8988T (cell line): Measurements from ENCODE around the gene SYNE2.
A peak's percentile ranks its signal among the peaks of the same experiment; 100 is the strongest.
"Not testable (repeated sequence)": the region's sequence is repeated elsewhere in the genome, so short reads cannot be mapped to it uniquely, and the experiment has no call there.

Experiments used
- DNase-seq: peaks from one replicate; pipeline ENCODE4 v3.0.0; 2011

The SYNE2 gene

DNA sequence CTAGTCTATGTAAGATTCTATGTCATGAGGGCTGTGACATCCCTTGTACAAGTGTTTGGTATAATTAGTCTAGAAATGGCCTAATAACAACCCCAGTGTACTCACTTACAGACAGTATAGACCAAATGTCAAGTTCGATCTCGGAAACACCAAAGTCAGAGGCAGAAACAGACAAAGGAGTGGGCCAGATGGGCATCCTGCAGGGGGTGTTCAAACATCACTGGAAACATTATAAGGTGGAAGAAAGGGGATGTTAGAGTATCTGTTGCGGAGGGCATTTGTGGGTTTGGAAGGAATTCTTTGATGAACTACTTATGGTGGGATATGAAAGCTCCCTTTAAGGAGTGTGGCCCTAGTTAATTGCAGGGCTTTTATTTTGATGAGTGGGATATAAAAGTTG, 306.8 kb downstream of the SYNE2 start:
- no peak for DNase-seq

- DNase-seq = no peak
Observed at GRCh38 chr14:64170181-64170580, 317.4 kb downstream of the SYNE2 start.

DNA sequence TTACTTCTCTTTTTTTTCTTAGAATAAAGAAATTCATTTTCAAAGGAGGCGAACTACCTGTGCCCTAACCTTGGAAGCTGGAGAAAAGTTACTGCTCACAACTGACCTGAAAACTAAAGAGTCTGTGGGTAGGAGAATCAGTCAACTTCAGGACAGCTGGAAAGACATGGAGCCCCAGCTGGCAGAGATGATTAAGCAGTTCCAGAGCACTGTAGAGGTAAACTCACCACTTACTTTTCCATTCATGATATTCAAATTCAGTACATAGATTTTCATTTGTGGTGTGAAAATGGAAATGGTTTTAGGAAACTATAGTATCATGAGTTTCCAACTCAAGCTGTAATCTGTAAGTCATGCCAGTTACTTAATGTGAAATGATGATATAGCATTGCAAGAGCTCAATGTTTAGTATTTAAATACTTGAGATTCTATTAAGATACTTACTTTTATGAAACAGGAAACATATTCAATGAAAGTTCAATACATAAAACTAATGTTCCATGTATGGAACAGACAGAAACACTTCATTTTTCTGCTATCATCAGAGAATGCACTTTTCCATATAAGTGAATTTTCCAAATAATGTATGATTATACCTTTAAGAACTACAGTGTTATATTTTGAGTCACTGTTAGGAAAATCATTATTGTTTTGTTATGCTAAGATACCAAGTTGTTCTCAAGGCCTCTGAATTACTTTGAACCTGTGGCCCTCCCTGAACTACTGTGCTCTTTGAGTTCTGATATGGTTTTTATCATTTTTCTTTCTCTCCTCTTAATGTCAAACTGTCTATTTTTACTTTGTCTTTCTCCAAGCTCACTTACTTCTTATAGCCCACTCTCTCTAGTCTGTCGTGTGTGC, 322.3 kb downstream of the SYNE2 start:
- DNase-seq = no peak

- no peak for DNase-seq
Observed at GRCh38 chr14:64176330-64176729, 323.5 kb downstream of the SYNE2 start.

GRCh38 chr14:64178814-64179213, 326.0 kb downstream of the SYNE2 start:
- DNase-seq = no peak

DNA sequence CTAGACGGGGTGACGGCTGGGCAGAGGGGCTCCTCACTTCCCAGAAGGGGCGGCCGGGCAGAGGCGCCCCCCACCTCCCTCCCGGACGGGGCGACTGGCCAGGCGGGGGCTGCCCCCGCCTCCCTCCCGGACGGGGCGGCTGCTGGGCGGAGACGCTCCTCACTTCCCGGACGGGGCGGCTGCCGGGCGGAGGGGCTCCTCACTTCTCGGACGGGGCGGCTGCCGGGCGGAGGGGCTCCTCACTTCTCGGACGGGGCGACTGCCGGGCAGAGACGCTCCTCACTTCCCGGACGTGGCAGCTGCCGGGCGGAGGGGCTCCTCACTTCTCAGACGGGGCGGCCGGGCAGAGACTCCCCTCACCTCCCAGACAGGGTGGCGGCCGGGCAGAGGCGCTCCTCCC, 330.1 kb downstream of the SYNE2 start:
- DNase-seq = not testable (repeated sequence)

GRCh38 chr14:64184103-64184729, 331.4 kb downstream of the SYNE2 start:
- no peak for DNase-seq

- no peak for DNase-seq
Observed at GRCh38 chr14:64185184-64185583, 332.4 kb downstream of the SYNE2 start.

GRCh38 chr14:64186231-64187129, 333.7 kb downstream of the SYNE2 start:
- DNase-seq = no peak

DNA sequence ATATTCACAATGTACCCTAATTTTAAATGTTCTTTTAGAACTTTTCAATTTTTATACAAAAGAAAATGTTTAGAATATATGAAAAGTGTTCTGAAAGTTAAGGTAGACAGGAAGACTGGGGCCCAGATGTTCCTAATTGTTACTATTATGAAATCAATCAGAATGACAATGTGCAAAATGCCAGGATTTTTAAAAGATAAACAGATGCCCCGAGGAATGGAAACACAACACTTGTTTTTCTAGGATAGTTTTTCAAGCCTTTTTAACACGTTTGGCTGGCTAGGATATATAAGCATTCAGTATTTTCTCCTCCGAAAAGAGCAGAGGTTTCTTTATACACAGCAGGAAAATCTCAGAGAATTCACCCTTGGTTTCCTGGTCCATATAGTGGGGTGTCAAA, 334.5 kb downstream of the SYNE2 start:
- DNase-seq = no peak

- DNase-seq = no peak
Observed at GRCh38 chr14:64190974-64191502, 338.2 kb downstream of the SYNE2 start.

DNA sequence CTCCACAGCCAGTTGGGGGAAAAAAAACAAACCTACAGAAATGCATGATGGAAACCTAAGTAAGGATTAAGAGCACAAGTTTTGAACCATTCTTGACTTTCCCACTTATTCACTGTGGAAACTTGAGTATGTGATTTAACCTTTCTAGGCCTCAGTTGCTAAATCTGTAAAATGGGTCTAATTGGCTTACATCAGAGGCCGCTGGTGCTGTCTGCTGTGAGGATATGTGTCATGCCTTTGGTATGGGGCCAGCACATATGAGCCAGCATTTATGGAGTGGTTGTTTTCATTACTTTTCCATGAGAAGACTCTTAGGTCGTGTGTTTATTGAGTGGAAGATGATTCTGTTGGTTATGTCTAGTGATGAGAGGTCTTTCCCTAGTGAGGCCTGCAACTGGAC, 339.0 kb downstream of the SYNE2 start:
- DNase-seq = peak; percentile 24

GRCh38 chr14:64193821-64194220, 341.0 kb downstream of the SYNE2 start:
- no peak for DNase-seq

- no peak for DNase-seq
Observed at GRCh38 chr14:64194404-64194803, 341.6 kb downstream of the SYNE2 start.

DNA sequence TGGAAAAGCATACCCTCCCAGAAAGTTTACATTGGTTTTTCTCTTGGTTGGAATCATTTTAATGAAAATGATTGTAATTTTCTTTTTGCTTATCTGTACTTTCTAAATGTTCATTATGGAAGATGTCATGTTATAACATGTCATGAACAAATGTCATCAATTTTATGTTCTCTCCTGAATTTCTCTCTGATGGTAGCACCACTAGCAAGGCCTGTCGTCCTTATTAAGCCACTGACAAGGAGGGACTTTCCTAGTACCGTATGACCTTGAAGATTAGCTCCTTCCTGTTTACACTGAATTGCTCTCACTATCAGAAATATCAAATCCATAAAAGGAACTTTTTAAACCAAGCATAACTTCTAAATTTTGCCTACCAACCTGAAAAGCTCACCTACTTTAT, 342.4 kb downstream of the SYNE2 start:
- DNase-seq = no peak

- DNase-seq = no peak
Observed at GRCh38 chr14:64196056-64196455, 343.3 kb downstream of the SYNE2 start.

DNA sequence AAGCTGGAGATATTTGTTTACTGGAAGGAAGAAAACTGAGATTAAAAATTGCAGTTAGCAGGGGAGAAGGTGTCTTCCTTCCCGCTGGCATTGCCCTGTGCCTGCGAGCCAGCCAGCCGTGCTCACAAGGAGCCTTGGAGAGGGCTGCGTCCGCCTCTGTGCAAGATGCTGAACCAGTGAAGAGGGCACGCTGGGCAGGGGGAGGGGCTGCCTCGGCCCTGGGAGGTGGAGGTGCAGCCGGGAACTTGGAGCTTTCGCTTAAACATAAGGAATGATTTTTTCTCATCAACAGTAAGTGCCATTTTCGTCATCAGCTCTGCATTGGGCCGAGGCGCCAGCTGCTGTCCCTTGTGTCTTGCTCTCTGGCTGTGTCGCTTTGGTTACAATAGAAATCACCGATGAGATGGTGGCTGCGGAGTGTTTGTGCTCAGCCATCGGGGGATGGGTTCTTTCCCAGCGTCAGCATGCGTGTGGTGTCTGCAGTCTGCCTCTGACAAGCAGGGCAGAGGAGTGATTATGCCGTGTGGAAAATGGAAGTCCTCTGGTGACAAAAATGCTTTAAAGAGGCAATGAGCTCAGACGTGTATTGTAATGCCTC, 344.1 kb downstream of the SYNE2 start:
- no peak for DNase-seq

DNA sequence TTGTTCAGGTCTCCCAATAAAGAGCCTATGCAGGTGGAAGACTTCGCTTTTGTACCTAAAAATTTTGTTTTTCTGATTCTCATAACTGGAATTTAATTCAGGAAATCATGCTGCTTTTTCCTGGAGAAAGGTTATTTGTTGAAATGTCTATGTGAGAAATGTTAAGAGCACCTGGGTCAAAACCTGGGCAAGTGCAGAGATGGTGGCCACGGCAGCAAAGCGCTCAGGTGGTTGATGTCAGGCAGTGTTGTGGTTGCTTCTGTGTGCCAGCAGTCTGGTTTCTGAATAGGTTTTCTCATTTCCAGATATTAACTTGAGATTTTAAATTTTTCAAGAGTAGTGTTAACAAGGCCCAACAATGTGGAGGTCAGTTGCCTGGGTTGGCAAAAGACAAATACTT, 345.2 kb downstream of the SYNE2 start:
- DNase-seq = no peak

DNA sequence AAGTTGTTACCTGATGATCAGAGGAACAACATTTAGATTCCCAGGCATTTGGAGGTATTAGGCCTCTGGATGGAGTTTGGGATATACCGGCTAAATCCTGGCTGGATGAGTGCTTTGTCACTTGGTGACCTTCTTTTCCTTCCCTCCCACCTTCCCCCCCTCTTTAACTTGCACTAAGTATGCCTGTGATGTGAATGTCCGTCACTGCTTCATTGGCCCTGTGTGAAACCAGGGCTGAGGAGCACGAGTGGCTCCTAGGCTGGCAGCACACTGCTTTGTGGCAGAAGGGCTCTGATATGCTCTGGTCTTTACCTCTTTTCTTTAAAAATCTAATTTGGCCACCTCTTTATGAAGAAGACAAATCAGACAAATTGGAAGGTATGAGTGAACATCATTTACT, 345.7 kb downstream of the SYNE2 start:
- DNase-seq = no peak

- no peak for DNase-seq
Observed at GRCh38 chr14:64200170-64200569, 347.4 kb downstream of the SYNE2 start.

- no peak for DNase-seq
Observed at GRCh38 chr14:64201296-64201695, 348.5 kb downstream of the SYNE2 start.

GRCh38 chr14:64201921-64202545, 349.2 kb downstream of the SYNE2 start:
- no peak for DNase-seq
